ENCODE results near the gene DST. TPM values are rescaled to one million over a fixed set of nuclear protein-coding genes. Genes with fewer than 3 reads are reported as not detected.

Gene DST
- total and polyA plus RNA-seq, 2 of the 8 experiments (the other 6 are each of a cell fraction or from before 2014, with no cell fraction given), result 49.4 to 116 TPM

- Histone ChIP-seq H3K56ac (replicated peaks; ENCODE audit: insufficient read length, low read depth, low read length) (no peak overlapping the region), H3K4me2 (ENCODE audit: insufficient read depth in 1 of 2, low read depth in 2 of 2, low read length in 2 of 2) (no peak overlapping the region), H3K18ac (ENCODE audit: extremely low read depth, low read length) (no peak overlapping the region), H4K91ac (replicated peaks; ENCODE audit: insufficient read length, low read length) (no peak overlapping the region), H2AFZ (ENCODE audit: low read length) (0 out of 2 replicates have a peak overlapping the region, but pooled peaks have one; percentile 1), H3K27ac (ENCODE audit: low read depth, low read length) (no peak overlapping the region), H2BK15ac (ENCODE audit: low read length) (no peak overlapping the region), H2BK120ac (replicated peaks; ENCODE audit: low read depth, low read length) (no peak overlapping the region), H2AK5ac (ENCODE audit: low read depth, low read length) (no peak overlapping the region), H3K23me2 (ENCODE audit: low read depth, low read length) (no peaks in the 10 kb centered on the region), H4K8ac (ENCODE audit: extremely low read depth, insufficient read depth, low read length) (no peak overlapping the region), H3K79me1 (ENCODE audit: low read depth, low read length) (no peaks in the 10 kb centered on the region), H3K4me1 (replicated peaks in 1 of 4; ENCODE audit: control insufficient read depth in 3 of 4, insufficient read depth in 4 of 4, low read length in 3 of 4) (no peaks in the 10 kb centered on the region), H2BK20ac (ENCODE audit: low read length) (no peak overlapping the region), H3K36me3 (ENCODE audit: control insufficient read depth in 2 of 4, insufficient read depth in 4 of 4, low read length in 3 of 4) (no peaks in the 10 kb centered on the region; a peak in 1 of 8 replicates), H3K4me3 (ENCODE audit: extremely low read depth in 1 of 4, insufficient read depth in 2 of 4, low read depth in 3 of 4, low read length in 4 of 4) (no peak overlapping the region), H2BK12ac (ENCODE audit: low read depth, low read length) (no peak overlapping the region), H3K23ac (ENCODE audit: insufficient read length) (no peak overlapping the region), H3K9ac (replicated peaks in 1 of 4; ENCODE audit: extremely low read depth in 1 of 4, low read depth in 3 of 4, low read length in 3 of 4) (no peak overlapping the region), H2BK5ac (ENCODE audit: low read depth, low read length) (no peak overlapping the region), H3K27me3 (replicated peaks in 1 of 4; ENCODE audit: control insufficient read depth in 3 of 4, extremely low read depth in 1 of 4, insufficient read depth in 3 of 4, low read length in 3 of 4) (no peaks in the 10 kb centered on the region), H3K4ac (replicated peaks; ENCODE audit: insufficient read length, low read depth, low read length) (no peak overlapping the region), H3K9me3 (ENCODE audit: insufficient read depth in 2 of 2, low read depth in 1 of 2, low read length in 1 of 2) (peaks cover 10% of the 10 kb centered on the region in 2 experiments), H3K14ac (ENCODE audit: insufficient read length) (no peak overlapping the region), H3K79me2 (ENCODE audit: control insufficient read depth in 1 of 2, insufficient read depth in 2 of 2, low read length in 2 of 2) (no peaks in the 10 kb centered on the region), H4K20me1 (replicated peaks in 1 of 2; ENCODE audit: control insufficient read depth in 1 of 2, insufficient read depth in 2 of 2, low read length in 2 of 2) (no peaks in the 10 kb centered on the region), H4K5ac (ENCODE audit: insufficient read length, low read depth, low read length) (no peak overlapping the region)
- WGBS, 2 experiments (ENCODE audit: extremely low coverage in 1 of 2, insufficient coverage in 1 of 2, insufficient read length in 1 of 2, insufficient replicate concordance in 2 of 2, low coverage in 1 of 2, low lambda C conversion rate in 2 of 2, missing lambda C conversion rate in 1 of 2), result 89% methylated on average over 5 of the region's 5 CpGs; no CpG with 5 or more reads in 1 of the 2 experiments
- ChIA-PET POLR2A (ENCODE audit: partially characterized antibody) (no interaction called here), CTCF (ENCODE audit: partially characterized antibody) (interaction anchor here (0.8 kb wide), 1 partner anchor 67 kb away, joined by 3 read pairs; no protein-coding TSS in a partner anchor)
- DNase-seq (ENCODE audit: low read depth in 1 of 2, low spot score in 2 of 2) (no peak), FAIRE-seq (no peak)
- no peak for TF ChIP-seq JUND (IDR thresholded peaks at IDR 0.05; ENCODE audit: low read length)
- no peak for TF ChIP-seq KDM4A (IDR thresholded peaks at IDR 0.05; ENCODE audit: low read depth, low read length, severe bottlenecking)
- no peak for TF ChIP-seq BCL11A (IDR thresholded peaks at IDR 0.05; ENCODE audit: low read depth in 2 of 2, low read length in 2 of 2)
- TF ChIP-seq MAFK (IDR thresholded peaks at IDR 0.05; ENCODE audit: low read depth, low read length), result no peak
- no peak for TF ChIP-seq SP2 (IDR thresholded peaks at IDR 0.05; ENCODE audit: low read length)
- TF ChIP-seq POLR2AphosphoS5 (IDR thresholded peaks at IDR 0.05; ENCODE audit: low read depth, low read length), result no peak
- no peak for TF ChIP-seq CHD2 (IDR thresholded peaks at IDR 0.05; ENCODE audit: low read length)
- TF ChIP-seq BRCA1 (IDR thresholded peaks at IDR 0.05; ENCODE audit: low read depth, low read length), result no peak
- TF ChIP-seq SAP30 (IDR thresholded peaks at IDR 0.05; ENCODE audit: insufficient read depth, insufficient replicate concordance, low read length), result no peak
- no peak for TF ChIP-seq EGR1 (IDR thresholded peaks at IDR 0.05; ENCODE audit: borderline replicate concordance, low read depth, low read length)
- TF ChIP-seq ASH2L (IDR thresholded peaks at IDR 0.05; ENCODE audit: low read length), result no peak
- TF ChIP-seq CHD1 (IDR thresholded peaks at IDR 0.05; ENCODE audit: low read depth, low read length), result no peak
- TF ChIP-seq TAF7 (optimal IDR thresholded peaks at IDR 0.05; ENCODE audit: borderline replicate concordance, low read depth, low read length), result no peak
- TF ChIP-seq SRF (IDR thresholded peaks at IDR 0.05; ENCODE audit: low read depth, low read length), result no peak
Observed at GRCh38 chr6:56437171-56437900, 205.4 kb downstream of the DST start.
